RWPE1 (cell line): ENCODE measurements around the gene ARID3B.

Source experiments
- CTCF ChIA-PET: fragments of 350-600 bp; sonication (Branson Sonifier 250); formaldehyde crosslinking; extraction: SDS; loops from one replicate; lab custom pipeline; 2021; lab: Yijun Ruan, JAX
- POLR2A ChIA-PET: fragments of 400-600 bp; formaldehyde crosslinking; extraction: SDS; loops from one replicate; lab custom pipeline; 2020; ENCODE audit warnings: antibody characterized with exemption; ENCODE audit not compliant: low non-redundant PET; lab: Yijun Ruan, JAX
- DNase-seq: peaks from one replicate; pipeline ENCODE4 v3.0.0; 2012; ENCODE audit warnings: low spot score
- H3K27ac ChIP-seq: fragments of 450-650 bp; 2 replicates; pipeline ENCODE4 v1.5.1; 2017
- CTCF ChIP-seq: fragments of 450-650 bp; conservative IDR thresholded peaks from 2 replicates; pipeline ENCODE4 v1.5.1; 2017; ENCODE audit warnings: low read depth, mild to moderate bottlenecking

ARID3B gene

GRCh38 chr15:74519311-74519710 lies 21.7 kb upstream of the ARID3B start:
- TF ChIP-seq CTCF = no peak
- POLR2A ChIA-PET = interaction anchor here (0.6 kb wide), 1 partner anchor 22 kb away, joined by 3 read pairs; the partner anchor contains the start of gene ARID3B

GRCh38 chr15:74520407-74520806 lies 20.6 kb upstream of the ARID3B start:
- CTCF ChIA-PET = no interaction called here
- H3K27ac ChIP-seq = no peak overlapping the region
- POLR2A ChIA-PET = no interaction called here
- no peak for DNase-seq
- no peak for TF ChIP-seq CTCF

More at GRCh38 chr15:74519311-74519710, 21.7 kb upstream of the ARID3B start:
- CTCF ChIA-PET = no interaction called here
- DNase-seq = no peak
- H3K27ac ChIP-seq = no peak overlapping the region

DNA sequence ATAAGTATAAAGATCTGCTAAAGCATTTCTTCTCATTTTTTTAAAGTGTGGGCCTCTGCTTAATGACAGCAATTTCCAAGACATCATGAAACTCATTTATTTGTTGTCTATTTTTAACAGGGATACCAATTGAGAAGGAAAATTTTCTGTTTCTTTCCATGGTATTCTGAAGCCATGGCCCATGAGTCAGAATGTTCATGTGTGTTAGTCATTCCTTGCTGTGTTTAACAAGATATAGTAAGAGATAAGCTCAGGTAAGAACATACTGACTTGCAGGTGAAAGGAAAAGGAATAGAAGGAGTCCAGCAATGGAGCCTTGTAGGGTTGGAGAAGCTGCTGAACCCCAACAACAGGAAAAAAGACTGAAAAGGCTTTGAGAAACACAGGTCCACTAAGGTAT lies 17.0 kb upstream of the ARID3B start:
- DNase-seq = peak; percentile 76
- no peak for TF ChIP-seq CTCF
- ChIA-PET CTCF (interaction anchor here (0.6 kb wide), 1 partner anchor 97 kb away, joined by 3 read pairs; no protein-coding TSS in a partner anchor), POLR2A (no interaction called here)
- H3K27ac ChIP-seq = no peak overlapping the region

DNA sequence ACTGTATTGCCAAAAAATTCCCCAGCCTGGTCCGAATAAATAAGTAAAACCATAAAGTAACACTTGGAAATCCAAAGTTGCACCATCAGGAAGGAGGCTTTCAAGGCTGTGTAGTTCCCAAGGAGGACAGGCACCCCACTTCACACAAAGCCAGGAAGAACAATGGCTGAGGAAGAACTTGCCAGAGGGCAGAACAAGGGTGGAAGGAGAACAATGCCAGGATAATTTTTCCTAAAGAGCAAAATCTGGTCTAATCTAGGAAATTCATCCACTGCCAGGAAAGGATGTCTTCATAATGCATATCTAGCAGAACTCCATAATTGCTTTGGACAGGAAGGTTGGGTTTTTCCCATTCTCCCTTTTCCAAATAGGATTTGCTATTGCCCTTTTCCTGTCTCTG lies 15.7 kb upstream of the ARID3B start:
- CTCF ChIA-PET = interaction anchor here (0.7 to 0.8 kb wide), 2 partner anchors 97 to 117 kb away, joined by 3 to 4 read pairs; no protein-coding TSS in a partner anchor

DNA sequence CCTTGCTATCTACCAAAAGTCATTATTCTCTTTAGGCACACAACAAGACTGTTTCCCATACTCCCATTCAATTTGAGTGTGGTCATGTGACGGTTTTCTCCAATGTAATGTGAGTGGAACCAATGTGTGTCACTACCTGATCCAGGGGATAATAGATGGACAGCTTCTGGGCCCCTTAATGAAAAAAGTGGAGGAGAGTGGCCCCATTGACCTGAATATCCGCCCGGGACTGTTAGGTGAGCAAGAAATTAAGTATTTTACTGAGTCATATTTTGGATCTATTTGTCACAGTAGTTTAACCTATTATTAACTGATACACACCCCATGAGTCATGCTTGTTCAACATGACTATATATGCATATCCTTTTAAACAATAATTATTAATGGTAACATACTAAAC lies 15.1 kb upstream of the ARID3B start:
- peak; percentile 92 for DNase-seq
- ChIA-PET POLR2A (no interaction called here), CTCF (interaction anchor here (0.6 to 0.8 kb wide), 3 partner anchors 24 to 117 kb away, joined by 3 to 4 read pairs (median 3); no protein-coding TSS in a partner anchor)
- H3K27ac ChIP-seq = peak overlapping the region; percentile 63
- no peak for TF ChIP-seq CTCF

More for the DNA sequence above, 15.7 kb upstream of the ARID3B start:
- no peak for TF ChIP-seq CTCF
- no peak overlapping the region for H3K27ac ChIP-seq
- POLR2A ChIA-PET = no interaction called here
- DNase-seq = no peak

DNA sequence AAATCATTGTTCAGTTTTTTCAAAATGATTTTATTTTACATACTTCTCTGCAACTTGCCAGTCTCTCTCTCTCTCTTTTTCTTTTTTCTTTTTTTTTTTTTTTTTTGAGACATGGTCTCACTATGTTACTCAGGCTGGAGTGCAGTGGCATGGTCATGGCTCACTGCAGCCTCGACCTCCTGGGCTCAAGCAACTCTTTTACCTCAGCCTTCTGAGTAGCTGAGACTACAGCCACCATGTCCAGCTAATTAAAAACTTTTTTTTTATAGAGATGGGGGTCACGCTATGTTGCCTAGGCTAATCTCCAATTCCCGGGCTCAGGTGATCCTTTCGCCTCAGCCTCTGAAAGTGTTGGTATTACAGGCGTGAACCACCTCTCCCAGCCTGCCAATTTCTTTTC lies 12.1 kb upstream of the ARID3B start:
- CTCF ChIA-PET = interaction anchor here (0.7 kb wide), 1 partner anchor 92 kb away, joined by 4 read pairs; no protein-coding TSS in a partner anchor
- H3K27ac ChIP-seq = no peak overlapping the region; the same call in 1 of the 2 replicates
- POLR2A ChIA-PET = no interaction called here
- no peak for TF ChIP-seq CTCF
- no peak for DNase-seq
